GM19452 (cell line): ENCODE measurements around the gene ATXN3L.

Experiments used
- ATAC-seq: cut with Tn5 transposase; IDR thresholded peaks from one replicate; pipeline ENCODE4 v1.9.1; 2021; ENCODE audit not compliant: unreplicated experiment

The ATXN3L gene

GRCh38 chrX:13319953-13320352, at the start of gene ATXN3L:
Gene ATXN3L (minus strand): TSS chrX:13320053. CDS start chrX:13319934, 119 bp downstream.
- no peak for ATAC-seq

- no peak for ATAC-seq
Observed at GRCh38 chrX:13369256-13370030, 49.6 kb upstream of the ATXN3L start.

- no peak for ATAC-seq
Observed at GRCh38 chrX:13367950-13368349, 48.1 kb upstream of the ATXN3L start.

GRCh38 chrX:13366698-13367097, 46.8 kb upstream of the ATXN3L start:
- no peak for ATAC-seq

- no peak for ATAC-seq
Observed at GRCh38 chrX:13365161-13365560, 45.3 kb upstream of the ATXN3L start.

GRCh38 chrX:13364230-13364857, 44.5 kb upstream of the ATXN3L start:
- no peak for ATAC-seq

- no peak for ATAC-seq
Observed at GRCh38 chrX:13360146-13360545, 40.3 kb upstream of the ATXN3L start.

- no peak for ATAC-seq
Observed at GRCh38 chrX:13357925-13358324, 38.1 kb upstream of the ATXN3L start.

- ATAC-seq, result no peak
Observed at GRCh38 chrX:13346646-13347045, 26.8 kb upstream of the ATXN3L start.

GRCh38 chrX:13345438-13345837, 25.6 kb upstream of the ATXN3L start:
- ATAC-seq, result no peak

- ATAC-seq, result no peak
Observed at GRCh38 chrX:13345037-13345436, 25.2 kb upstream of the ATXN3L start.

GRCh38 chrX:13341491-13342101, 21.7 kb upstream of the ATXN3L start:
- no peak for ATAC-seq

- ATAC-seq, result no peak
Observed at GRCh38 chrX:13340182-13340791, 20.4 kb upstream of the ATXN3L start.

GRCh38 chrX:13339607-13340006, 19.8 kb upstream of the ATXN3L start:
- ATAC-seq, result no peak

- ATAC-seq, result no peak
Observed at GRCh38 chrX:13338996-13339515, 19.2 kb upstream of the ATXN3L start.

- no peak for ATAC-seq
Observed at GRCh38 chrX:13334491-13334890, 14.6 kb upstream of the ATXN3L start.

GRCh38 chrX:13330446-13330845, 10.6 kb upstream of the ATXN3L start:
- no peak for ATAC-seq

GRCh38 chrX:13327666-13328065, 7.8 kb upstream of the ATXN3L start:
- no peak for ATAC-seq

- no peak for ATAC-seq
Observed at GRCh38 chrX:13323241-13323640, 3.4 kb upstream of the ATXN3L start.

- ATAC-seq, result no peak
Observed at GRCh38 chrX:13317366-13317765, 2.5 kb downstream of the ATXN3L start.

GRCh38 chrX:13311560-13311959, 8.3 kb downstream of the ATXN3L start:
- no peak for ATAC-seq

GRCh38 chrX:13309631-13310030, 10.2 kb downstream of the ATXN3L start:
- ATAC-seq, result no peak
